ENCODE data around the gene CDKN2B-AS1. TPM values are rescaled to one million over a fixed set of nuclear protein-coding genes. Genes with fewer than 3 reads are reported as not detected.

The CDKN2B-AS1 gene
- total and polyA plus RNA-seq, 7 donors = 0.49 to 264 (median 2.0) TPM

- TF ChIP-seq POLR2A (IDR thresholded peaks at IDR 0.05) (no peak), EP300 (IDR thresholded peaks at IDR 0.05) (no peak), CTCF (IDR thresholded peaks at IDR 0.05) (no peak), POLR2AphosphoS5 (IDR thresholded peaks at IDR 0.05) (no peak)
- DNase-seq = no peak
- WGBS, 2 donors = 70 to 75% methylated on average over 4 of the region's 4 CpGs
- no peak overlapping the region for H3K4me3 ChIP-seq
- no peak overlapping the region for H3K27ac ChIP-seq
- H3K4me1 ChIP-seq = peaks cover 0 to 12% (median 10%) of the 10 kb centered on the region in 4 donors
- H3K27me3 ChIP-seq = no peaks in the 10 kb centered on the region
- no peaks in the 10 kb centered on the region for H3K36me3 ChIP-seq
- no peaks in the 10 kb centered on the region for H3K9me3 ChIP-seq
- intact Hi-C loops (cut with DNase I) = no loop called here
These were observed 110.6 kb downstream of the CDKN2B-AS1 start for GRCh38 chr9:22105005-22105722.

- Histone ChIP-seq H3K27me3 (no peaks in the 10 kb centered on the region), H3K4me3 (no peak overlapping the region), H3K27ac (no peak overlapping the region), H3K4me1 (peaks cover 0 to 12% (median 10%) of the 10 kb centered on the region in 4 donors), H3K36me3 (no peaks in the 10 kb centered on the region), H3K9me3 (no peaks in the 10 kb centered on the region)
- 75 to 86% methylated on average over 6 of the region's 6 CpGs for WGBS, 2 donors
- TF ChIP-seq CTCF (IDR thresholded peaks at IDR 0.05) (no peak), POLR2A (IDR thresholded peaks at IDR 0.05) (no peak), EP300 (IDR thresholded peaks at IDR 0.05) (no peak), POLR2AphosphoS5 (IDR thresholded peaks at IDR 0.05) (no peak)
- intact Hi-C loops (cut with DNase I) = no loop called here
- no peak for DNase-seq
These were observed 112.8 kb downstream of the CDKN2B-AS1 start for GRCh38 chr9:22107202-22108045.

DNA sequence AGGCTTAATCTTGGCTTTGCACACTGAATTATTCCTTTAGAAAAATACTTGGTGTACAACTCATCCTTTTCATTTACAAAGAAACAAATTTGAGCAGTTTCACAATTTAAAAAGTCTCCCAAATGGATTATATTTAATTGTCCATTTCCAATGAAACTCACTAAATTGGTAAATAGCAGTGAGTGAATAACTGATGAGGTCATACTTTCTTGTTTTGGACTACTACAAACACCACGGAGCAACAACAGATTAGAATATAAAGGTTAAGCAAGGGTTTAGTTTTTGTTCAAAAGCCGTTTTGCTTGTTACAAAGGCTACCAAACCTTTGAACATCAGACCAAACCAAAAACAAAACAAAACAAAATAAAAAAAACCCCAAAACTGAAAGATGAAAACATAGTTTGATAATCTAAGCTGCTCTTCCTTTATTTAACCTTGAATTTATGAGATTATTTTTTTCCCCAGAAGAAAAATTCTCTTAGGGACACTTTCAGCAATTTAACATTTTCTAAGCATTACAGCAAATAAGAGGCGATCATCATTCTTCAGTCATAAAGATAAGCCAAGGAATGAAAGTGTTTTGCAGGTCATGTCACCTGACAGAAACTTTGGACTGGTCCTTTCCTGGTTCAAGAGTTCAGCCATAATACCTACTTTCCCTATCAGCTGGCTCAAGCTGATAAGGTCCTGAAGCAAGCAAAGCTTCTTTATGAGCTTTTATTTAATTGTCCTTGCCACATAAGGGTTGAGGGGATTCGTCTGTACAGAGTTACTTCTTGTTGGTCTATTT lies 114.2 kb downstream of the CDKN2B-AS1 start:
- intact Hi-C loops (cut with DNase I) = no loop called here
- no peaks in the 10 kb centered on the region for H3K27me3 ChIP-seq
- H3K9me3 ChIP-seq = no peaks in the 10 kb centered on the region
- DNase-seq = no peak
- H3K4me3 ChIP-seq = no peak overlapping the region
- TF ChIP-seq POLR2AphosphoS5 (IDR thresholded peaks at IDR 0.05) = no peak
- no peak for TF ChIP-seq CTCF (IDR thresholded peaks at IDR 0.05)
- TF ChIP-seq POLR2A (IDR thresholded peaks at IDR 0.05) = no peak
- TF ChIP-seq EP300 (IDR thresholded peaks at IDR 0.05) = no peak
- H3K36me3 ChIP-seq = no peaks in the 10 kb centered on the region
- 10 to 52% methylated on average over 4 of the region's 4 CpGs for WGBS, 2 donors
- H3K27ac ChIP-seq = no peak overlapping the region
- H3K4me1 ChIP-seq = peaks cover 0 to 4% (median 2%) of the 10 kb centered on the region in 4 donors

DNA sequence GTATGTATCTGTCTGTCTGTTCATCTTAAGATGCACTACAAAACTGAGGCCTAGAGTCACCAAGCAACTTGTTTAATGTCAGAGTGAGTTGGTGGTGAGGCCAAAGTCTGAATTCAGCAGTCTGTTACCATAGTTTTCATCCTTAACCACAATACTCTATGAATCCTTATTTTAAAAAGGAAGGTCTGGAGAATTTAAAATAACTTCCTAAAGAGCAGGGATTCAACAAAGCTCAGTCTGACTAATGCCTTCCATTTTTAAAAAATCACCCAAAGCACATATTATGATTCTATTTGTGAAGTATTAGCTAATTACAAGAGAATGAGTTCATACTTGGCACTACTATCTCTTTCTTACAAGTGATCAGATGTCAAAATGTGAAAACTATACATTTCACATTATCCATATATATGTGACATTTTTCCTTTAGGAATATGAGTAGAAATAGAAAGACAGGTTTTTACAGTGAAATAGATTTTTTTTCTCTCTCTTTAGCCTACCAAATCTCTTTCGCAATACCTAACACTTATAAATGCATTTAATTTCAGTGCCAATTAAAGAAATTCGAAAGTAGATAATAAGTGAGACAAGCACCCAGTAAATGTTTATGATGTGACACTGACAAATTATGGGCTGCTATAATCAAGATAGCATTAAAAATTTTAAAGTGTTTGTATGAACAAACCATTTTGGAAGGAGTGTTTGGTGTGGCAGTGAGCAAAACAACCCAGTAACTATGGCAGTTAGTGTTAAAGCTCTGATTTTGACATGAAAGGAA lies 116.8 kb downstream of the CDKN2B-AS1 start:
- no peaks in the 10 kb centered on the region for H3K27me3 ChIP-seq
- no peak overlapping the region for H3K4me3 ChIP-seq
- intact Hi-C loops (cut with DNase I) = no loop called here
- TF ChIP-seq POLR2AphosphoS5 (IDR thresholded peaks at IDR 0.05) = no peak
- no peak for TF ChIP-seq CTCF (IDR thresholded peaks at IDR 0.05)
- TF ChIP-seq POLR2A (IDR thresholded peaks at IDR 0.05) = no peak
- TF ChIP-seq EP300 (IDR thresholded peaks at IDR 0.05) = no peak
- no peak overlapping the region for H3K27ac ChIP-seq
- DNase-seq = no peak
- WGBS, 2 donors = 53 to 85% methylated on average over 2 of the region's 2 CpGs
- H3K36me3 ChIP-seq = no peaks in the 10 kb centered on the region
- H3K4me1 ChIP-seq = no peaks in the 10 kb centered on the region
- no peaks in the 10 kb centered on the region for H3K9me3 ChIP-seq

All from sigmoid colon (tissue), 7 donors.